GM18873 (cell line): ENCODE results near the gene FAM107B.

Source experiments
- ATAC-seq: cut with Tn5 transposase; IDR thresholded peaks from one replicate; pipeline ENCODE4 v1.9.1; 2021; ENCODE audit warnings: mild to moderate bottlenecking, moderate library complexity, moderate number of reproducible peaks; ENCODE audit not compliant: unreplicated experiment, low FRiP score

FAM107B gene

DNA sequence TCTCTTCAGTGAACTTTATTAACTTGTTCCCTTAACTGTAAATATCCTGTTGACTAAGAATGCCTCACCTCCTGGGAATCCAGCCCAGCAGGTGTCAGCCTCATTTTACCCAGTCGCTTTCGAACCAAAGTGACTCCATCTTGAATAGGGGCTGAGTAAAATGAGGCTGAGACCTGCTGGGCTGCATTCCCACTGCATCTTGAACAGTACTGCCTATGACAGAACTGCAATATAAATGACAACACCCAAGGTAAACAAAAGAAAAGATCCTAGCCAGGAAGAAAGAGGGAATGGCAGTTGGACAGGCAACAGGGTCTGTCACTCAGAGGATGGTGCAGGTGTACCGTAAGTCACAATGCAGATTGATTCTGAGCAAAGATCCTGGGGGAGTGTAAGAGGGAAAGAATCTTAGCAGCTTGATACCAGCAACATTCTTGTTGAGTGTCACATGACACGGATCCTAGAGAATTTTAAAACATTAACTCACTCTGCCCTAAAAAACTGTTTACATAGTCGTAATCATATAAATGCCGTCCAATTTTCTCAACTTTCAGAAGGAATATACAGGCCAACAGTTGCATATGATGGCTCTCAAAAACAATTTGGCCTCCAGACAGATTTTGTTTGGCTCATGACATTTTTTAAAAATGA, 4.4 kb upstream of the FAM107B start:
- no peak for ATAC-seq

DNA sequence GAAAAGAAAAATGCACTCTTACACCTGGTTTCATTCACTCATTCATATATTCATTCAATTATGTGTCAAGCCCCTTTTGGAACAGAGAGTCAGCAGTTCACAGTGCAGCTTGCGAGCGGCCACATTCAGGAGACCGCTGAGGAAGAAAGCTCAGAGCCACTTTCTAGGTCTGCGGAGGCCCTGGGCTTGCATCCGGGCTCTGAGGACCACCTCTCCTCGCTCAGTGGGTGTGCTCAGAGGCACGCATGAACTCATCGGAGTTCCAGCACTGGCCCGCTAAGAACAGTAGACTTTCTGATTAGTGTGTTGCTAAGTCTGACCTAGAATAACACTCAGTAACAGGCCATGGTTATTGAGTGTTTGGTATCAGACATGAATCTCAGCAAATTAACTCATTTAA, 1.8 kb upstream of the FAM107B start:
- no peak for ATAC-seq

DNA sequence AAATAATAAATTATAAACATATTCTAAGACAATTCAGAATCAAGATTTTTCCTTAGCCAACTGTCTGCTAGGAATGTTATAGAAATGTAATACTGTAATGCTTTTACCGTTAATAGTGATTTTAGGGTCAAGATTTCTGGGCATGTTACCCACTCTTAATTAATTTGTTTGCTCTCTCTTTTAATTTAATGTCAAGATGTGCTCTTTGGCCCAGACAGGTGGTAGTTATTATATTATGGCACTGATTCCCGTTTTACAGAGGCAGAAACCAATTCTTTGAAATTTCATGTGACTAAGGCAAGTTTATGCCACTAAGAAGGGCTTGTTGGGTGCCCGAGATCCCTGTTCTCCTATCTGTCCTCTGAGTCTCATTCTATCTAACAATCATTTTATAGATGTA, 959 bp upstream of the FAM107B start:
- no peak for ATAC-seq

DNA sequence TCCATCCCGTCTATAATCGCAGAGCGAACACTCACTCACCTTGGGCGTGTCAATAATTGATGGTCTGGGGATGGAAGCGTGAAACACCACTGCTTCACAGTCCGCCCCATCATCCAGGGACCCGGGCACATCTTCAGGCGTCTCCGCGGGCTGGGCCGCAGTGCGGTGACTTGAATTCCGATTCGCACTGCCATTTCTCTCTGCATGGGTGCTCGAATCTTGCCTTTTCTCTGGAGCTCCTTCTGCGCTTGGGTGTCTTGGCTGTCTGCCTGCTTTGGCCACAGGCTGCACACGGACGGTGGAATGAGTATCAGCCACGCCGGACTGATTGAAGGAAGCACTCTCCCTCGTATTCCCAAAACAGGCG, 500 bp downstream of the FAM107B start:
- no peak for ATAC-seq

DNA sequence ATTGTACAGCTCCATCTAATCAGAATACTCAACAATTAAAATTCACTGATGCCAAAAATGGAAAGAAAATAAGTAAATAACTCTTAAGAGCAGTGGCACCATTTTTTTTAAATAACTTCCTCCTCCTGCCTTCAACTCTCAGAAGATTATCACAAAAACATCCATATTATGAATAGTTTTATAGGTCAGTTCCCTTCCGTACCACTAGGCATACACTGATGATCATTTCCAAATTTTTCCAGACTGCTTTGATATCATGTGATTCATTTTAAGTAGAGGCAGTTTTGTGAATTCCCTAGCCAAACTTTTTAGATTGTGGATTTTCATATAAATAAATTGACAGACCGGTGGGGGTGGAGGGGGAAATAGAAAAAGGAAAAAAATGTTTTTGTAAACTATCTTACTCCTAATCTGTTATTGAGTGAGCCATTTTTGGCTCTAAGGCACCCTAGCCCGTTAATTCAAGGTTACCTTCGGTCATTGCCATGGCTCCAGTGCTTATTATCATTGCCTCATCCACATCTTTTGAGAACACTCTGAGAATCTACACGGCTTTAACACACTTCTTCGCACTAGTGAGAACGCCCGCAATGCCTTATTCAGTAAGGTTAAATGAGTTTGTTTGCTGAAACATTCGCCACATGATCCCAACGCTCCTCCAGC, 1.0 kb downstream of the FAM107B start:
- ATAC-seq = no peak

DNA sequence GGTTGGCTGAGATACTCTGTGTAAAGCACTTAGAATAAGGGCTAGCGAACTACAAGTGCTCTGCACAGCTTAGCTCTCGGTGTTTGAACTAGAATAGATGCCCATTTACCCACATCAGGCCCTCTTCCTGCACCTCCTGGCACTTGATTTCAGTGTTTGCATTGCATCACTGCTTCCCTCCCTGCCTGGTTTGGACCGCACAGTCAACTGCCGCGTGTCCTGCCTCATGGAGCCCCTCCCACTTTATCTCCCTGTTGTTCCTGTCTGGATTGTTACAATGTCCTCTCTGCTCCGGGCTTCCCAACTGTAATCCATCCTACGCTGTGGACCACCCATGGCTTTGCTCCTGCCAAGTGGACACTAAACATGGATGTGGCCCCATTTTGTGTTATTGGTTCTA, 2.3 kb downstream of the FAM107B start:
- no peak for ATAC-seq

DNA sequence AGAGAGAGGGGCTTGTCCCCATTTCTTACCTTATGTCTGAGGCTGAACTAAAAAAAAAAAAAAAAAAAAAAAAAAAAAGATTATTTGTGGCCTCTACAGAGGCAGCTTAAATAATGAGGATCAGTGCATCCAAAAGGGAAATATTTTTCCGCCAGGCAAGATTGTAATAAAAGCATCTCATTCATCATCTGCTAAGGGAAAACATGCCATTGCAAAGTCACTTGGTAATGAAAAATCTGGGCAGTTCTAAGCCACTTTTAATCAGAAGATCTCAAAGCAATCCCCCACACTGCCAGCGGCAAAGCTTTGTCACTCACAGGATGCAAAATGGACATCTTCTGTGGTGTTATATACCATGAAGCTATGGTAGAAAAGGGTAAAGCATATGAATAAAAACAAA, 3.8 kb downstream of the FAM107B start:
- no peak for ATAC-seq

DNA sequence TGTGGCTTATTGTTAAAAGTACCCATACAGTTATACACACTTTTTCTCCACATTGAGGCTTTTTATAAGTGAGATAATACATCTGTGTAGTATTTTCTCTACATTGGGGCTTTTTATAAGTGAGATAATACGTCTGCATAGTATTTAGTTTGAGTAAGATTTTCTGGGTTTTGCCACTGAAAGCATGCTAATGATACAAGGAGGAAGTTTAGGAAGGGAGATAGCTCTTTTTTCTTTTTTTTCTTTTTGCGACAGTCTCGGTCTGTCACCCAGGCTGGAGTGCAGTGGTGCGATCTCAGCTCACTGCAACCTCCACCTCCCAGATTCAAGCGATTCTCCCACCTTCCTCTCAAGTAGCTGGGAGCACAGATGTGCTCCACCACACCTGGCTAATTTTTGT, 13.3 kb downstream of the FAM107B start:
- no peak for ATAC-seq

DNA sequence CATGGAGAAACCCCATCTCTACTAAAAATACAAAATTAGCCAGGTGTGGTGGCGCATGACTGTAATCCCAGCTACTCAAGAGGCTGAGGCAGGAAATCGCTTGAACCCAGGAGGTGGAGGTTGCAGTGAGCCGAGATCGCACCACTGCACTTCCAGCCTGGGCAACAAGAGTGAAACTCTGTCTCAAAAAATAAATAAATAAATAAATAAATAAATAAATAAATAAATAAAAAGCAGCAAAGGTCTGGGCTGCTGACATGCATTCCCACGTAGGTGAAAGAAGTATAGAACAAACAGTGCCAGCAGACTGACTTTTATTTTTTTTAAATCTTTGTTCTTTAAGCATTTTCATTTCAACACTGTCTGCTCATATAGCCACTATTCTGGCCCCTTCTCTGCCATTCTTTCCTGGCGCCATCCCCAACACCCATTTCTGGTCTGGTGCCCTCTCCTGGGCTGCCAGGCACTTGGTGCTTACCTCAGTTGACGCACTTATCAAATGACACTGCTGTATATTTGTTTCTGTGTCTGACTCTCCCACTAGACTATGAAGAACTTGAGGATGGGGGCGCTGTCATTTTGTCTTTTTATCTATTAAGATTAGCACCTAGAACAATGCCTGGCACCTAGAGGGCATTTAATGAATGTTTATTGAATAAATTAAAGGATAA, 15.6 kb downstream of the FAM107B start:
- no peak for ATAC-seq

DNA sequence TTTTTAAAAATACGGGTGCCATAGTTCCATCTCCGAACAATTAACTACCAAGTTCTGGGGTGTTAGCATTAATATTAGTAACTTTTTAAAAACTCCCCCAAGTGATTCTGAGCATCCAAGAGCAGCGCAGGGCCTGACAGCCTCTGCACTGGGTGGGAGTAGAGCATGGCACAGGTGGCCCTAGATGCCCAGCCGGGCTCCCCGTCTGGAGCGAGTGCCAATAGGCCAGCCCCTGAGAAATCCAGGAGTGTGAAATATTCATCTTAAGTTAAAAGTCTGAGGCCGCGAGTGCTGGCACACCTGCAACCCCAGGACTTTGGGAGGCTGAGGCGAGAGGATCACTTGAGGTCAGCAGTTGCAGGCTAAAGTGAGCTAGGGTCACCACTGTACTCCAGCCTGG, 16.2 kb downstream of the FAM107B start:
- no peak for ATAC-seq

DNA sequence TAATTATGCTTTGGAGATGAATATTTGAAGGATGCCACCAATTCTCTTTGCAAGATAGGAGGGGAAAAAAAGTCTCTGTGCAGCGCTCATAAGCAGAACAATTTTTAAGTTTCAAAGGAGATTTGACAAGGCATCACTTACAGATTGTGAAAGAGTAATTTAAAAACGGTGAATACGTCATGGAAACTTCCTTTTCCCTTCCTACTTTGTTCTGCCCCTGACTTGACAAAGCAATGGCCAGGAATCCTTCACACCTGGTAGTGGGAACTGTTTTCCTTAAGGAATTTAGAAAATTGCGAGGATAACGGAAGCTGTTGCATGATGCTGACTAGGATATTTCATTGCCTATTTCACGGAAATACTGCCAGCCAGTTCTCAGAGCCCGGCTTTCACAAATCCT, 16.7 kb downstream of the FAM107B start:
- no peak for ATAC-seq

DNA sequence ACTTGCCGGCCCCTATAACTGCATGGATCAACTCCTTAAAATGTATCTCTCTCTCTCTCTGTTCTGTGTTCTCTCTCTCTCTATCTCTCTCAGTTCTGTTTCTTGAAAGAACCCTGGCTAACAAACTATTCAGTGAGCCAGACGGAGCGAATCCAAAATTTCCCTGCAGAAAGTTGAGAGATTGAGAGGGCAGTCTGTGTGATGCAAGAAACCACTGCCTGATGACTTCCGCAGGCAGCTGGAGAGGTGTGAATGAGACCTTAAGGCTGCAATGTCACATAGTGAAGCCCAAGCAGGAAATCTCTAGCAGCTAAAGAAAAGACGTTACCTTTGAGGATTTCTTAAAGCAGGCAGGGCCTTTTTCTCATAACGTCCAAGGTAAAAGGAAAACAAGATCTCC, 17.3 kb downstream of the FAM107B start:
- no peak for ATAC-seq

DNA sequence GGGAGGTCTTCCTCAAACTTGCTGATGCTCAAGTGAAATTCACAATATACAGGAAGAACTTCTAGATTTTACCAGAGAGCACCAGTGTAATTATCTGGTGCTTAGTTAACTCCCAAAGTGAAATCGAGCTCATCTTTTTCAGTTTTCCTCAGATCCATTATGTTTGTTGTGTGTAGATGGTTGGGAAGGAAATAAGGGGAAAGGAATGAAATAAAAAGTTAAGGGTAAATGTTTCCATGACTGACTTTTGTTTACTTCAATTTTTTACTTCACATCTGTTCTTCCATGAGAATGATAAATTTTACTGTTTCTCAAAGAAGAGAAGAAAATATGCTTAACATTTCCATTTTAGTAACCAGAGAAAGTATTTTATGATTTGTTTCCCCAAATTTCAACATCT, 21.3 kb downstream of the FAM107B start:
- no peak for ATAC-seq

DNA sequence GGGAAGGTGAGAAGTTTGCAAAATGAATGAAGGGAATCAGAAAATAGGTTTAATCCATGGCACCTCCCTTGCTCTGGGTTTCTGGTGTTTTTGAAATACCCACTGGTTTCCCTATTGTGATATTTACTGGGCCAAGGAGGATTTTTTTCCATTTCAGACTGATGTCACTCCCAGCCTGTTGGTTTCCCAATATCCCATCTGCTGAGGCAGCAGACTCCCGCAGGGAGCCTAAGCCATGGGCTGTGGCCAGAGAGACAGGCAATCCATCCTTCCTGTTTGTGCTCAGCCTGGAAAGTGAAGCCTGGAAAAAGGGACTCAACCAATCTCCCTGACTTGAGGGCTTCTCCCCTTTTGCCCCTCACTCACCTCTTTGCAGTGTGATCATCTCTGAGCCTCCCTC, 22.8 kb downstream of the FAM107B start:
- no peak for ATAC-seq

DNA sequence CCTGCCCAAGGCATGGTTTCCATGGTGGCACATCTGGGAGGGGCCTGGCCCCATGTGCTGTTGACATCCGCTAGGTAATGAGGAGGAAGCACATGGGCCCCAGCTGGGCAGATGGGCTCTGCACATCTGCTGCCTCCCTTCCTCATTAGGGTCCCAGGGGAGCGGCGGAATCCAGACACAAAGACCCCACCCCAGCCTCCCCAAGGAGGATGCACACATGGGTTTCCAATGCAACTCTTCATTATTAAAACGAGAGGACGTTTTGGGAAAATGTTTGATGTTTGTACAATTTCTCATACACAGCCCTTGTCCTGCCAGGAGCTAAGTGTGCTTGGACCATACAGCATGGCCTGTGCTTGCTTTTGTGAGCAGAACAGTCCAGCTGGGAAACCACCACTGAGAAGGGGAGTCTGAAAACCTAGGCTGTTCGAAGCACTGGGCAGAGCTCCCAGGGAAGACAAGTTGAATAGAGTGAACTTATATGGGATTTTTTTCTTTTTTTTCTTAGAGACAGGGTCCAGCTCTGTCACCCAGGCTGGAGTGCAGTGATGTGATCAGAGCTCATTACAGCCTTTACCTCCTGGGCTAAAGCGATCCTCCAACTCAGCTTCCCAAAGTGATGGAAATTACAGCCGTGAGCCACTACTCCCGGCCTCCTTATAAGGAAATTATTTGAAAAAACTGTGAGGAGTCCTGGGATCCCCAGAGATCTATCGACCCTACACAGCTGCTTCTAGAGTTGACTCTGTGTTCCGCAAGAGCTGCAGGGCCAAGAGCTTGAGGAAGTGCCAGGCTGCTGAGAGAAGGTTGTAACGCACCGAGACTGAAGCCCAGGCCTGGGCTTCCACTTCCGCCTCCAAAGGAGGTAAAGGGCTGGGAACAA, 23.4 kb downstream of the FAM107B start:
- no peak for ATAC-seq

DNA sequence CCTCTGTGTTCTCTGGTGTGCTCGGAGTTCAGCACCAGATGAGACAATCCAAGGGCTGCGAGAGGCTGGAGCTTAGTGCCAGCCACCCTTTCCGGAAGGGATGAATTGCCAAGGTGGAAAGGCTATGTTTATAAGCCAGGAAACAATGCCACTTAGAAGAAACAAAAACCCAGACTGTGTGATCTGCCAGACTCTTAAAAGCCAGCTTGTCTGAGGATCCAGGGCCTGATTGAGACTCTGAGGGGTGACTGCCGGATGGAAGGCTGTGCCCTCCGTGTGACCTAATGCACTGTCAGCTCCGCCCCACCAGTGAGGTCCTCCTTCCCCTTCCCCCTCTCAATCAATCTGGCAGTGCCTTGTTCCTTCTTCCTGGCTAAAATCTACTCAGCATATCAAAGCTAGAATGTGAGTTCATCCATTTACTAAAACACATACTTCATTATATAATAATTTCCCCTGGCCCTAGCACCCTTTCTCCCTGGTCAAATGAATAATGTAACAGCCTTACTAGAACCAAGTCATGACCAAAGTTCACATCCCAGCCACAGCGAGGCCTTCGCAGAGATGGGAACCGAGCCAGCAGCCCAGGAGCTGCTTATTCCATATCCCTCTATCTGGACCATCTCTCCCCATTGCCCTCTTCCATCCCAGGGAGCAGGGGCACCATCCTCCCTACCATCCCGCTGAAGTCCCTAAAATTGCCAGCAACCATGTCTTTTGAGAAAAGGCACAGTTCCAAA, 25.5 kb downstream of the FAM107B start:
- no peak for ATAC-seq

DNA sequence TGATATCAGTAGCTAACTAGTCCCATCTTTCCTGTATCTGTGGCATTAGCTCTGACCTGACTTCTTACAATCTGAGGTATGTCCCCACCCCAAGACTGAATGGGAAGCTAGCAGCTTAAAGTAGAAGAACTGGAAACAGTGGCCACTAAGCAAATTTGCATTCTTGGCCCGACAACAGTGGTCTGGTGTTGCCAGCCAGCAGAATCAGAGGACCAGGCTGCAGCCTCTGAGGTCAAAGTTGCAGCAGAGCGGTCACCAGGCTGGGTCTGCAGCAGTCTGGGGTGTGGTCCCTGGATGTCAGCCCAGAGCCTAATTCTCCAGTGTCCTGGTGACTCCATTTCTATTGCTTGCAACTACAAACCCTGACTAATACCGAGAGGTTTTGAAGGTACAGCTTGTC, 26.3 kb downstream of the FAM107B start:
- no peak for ATAC-seq

DNA sequence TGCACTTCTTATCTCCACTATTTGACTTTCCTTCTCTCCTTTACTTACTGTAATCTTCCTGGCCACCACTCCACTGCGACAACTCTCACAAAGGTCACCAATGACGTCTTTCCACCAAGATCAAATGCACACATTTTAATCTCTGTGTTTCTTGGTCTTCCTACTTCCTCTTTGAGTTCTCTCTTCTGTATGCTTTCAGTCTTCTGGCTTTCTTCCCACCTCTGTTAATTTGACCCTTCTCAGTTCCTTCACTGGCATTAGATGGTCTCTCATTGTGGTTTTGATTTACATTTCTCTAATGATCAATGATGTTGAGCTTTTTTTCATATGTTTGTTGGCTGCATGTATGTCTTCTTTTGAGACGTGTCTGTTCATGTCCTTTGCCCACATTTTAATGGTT, 31.9 kb downstream of the FAM107B start:
- peak; percentile 66 for ATAC-seq

DNA sequence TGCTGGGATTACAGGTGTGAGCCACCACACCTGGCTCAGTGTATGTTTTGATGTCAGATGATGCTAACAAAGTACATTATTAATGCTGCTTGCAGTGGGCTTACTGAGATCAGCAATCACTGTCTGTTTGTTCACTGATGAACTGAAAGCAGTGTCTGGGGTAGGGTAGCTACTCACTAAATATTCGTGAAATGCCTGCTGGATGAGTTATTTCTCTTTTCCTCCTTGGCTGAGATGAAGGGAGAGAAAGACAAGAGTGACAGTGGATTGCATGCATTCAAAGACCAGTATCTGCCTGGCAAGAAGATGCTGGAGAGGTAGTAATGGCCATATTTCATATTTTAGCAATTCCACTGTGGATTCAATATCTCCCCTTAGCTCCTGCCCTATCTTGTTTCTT, 32.3 kb downstream of the FAM107B start:
- no peak for ATAC-seq

DNA sequence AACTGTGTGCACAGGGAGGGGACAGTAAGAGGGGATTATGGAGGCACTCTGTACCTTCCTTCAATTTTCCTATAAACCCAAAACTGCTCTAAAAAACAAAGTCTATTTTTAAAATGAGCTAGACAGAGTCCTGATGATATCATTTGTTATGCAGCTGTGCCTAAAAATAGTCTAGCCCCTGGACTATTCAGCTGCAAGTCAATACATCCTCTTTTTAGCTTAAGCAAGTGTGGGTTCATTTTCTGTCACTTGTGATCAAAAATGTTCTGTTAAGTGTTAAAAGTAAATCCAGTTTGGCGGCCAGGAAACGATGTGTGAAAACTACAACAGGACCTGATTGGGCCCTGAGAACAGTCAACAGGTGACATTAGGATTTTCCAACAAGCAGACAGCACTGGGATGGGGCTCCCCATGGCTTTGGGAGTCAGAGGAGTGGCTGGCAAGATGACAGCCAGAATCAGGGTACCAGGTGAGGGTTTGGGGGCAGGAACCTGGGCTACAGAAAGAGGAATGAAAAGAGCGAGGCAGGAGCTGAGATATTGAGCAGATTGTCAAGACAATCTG, 33.9 kb downstream of the FAM107B start:
- no peak for ATAC-seq
